ENCODE measurements around the gene MYH14. TPM values are rescaled to one million over a fixed set of nuclear protein-coding genes. Genes with fewer than 3 reads are reported as not detected.

Gene MYH14
- polyA plus RNA-seq, 1 of the 3 experiments (the other 2 are of a cell fraction), result 0.02 TPM

DNA sequence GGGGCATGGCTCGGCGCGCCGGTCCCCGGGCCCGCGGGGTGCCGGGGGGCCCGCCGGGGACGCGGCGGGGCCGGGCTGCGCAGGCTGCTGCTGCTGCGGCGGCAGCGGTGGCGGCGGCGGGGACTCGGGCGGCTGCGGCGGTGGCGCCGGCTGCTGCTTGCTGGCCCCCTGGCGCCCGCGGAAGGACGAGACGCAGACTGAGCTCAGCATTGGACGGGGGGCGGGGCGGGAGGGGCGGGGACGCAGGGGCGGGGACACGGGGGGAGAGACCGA lies 125.4 kb downstream of the MYH14 start:
- peak overlapping the region in 1 of 2 experiments; percentile 63; a peak in 1 of 4 replicates for H3K27ac ChIP-seq (ENCODE audit: low read depth in 2 of 2, low read length in 1 of 2)

DNA sequence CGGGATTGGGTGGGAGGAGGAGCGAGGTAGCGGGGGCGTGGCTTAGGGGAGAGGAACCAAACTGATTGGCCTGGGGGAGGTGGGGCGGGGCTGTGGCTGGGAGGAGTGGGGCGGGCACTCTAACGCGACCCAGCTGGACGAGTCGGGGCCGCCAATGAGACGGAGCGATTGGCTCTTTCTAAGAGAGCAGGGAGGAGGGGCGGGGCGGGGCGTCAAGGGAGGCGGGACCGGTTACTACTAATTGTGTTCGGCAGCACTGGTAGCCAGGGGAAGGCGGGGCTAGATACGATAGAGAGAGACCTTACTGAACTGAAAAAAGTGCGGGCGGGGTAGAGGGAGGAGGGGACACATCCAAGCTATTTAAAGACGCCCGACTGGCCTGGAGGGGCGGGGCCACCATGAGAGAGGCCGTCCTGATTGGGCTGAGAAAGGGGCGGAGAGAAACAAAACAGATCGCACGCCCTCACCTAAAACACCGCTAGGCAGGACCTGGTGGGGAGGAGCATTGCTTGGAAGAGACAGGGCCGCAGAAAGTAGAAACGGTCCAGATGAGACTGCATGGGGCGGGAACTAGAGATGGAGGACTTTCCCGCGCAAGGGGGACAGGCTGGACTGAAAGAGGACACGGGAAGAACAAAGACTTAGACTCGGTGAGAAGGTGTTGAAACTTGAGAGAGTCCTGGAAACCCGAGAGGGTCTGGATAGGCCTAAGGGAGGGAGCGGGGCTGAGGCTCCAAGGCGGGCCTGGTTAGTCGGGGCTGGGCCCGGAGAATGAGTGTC lies 125.9 kb downstream of the MYH14 start, which contains the start of gene KCNC3:
KCNC3 (minus strand) TSS at position 232 of the 780 bp plus-strand sequence. CDS start 295 bp downstream, outside the sequence.
- Histone ChIP-seq H3K4me2 (peak within 1 kb of the TSS; percentile 78), H3K36me3 (replicated peaks in 1 of 2; ENCODE audit: control insufficient read depth in 1 of 2, insufficient read depth in 2 of 2, low read length in 1 of 2) (no peaks in the 10 kb centered on the region), H3K27me3 (ENCODE audit: insufficient read depth) (peaks cover 16% of the 10 kb centered on the region; the same call in 1 of the 2 replicates), H3F3A (replicated peaks; ENCODE audit: insufficient read depth) (peaks cover 9% of the 10 kb centered on the region), H3K4me1 (ENCODE audit: control insufficient read depth in 1 of 2, insufficient read depth in 2 of 2, low read depth in 1 of 2, low read length in 1 of 2) (peaks cover 7 to 56% of the 10 kb centered on the region in 2 experiments; a peak in 2 of 4 replicates), H2AFZ (ENCODE audit: low read depth) (peak within 1 kb of the TSS; percentile 89), H3K79me2 (ENCODE audit: insufficient read depth) (no peaks in the 10 kb centered on the region), H3K27ac (ENCODE audit: low read depth in 2 of 2, low read length in 1 of 2) (peak within 1 kb of the TSS; percentile 75 to 86), H4K20me1 (ENCODE audit: insufficient read depth) (0 out of 2 replicates have a peak, but pooled peaks cover 3% of the 10 kb centered on the region), H3K4me3 (ENCODE audit: low read depth in 2 of 2, low read length in 1 of 2) (peak within 1 kb of the TSS; percentile 49 to 67), H3K9me3 (no peaks in the 10 kb centered on the region), H3K9ac (peak within 1 kb of the TSS; percentile 64; the same call in 1 of the 2 replicates), H3K9me2 (no peaks in the 10 kb centered on the region)
- 2% methylated on average over 43 of the region's 43 CpGs for WGBS (ENCODE audit: low lambda C conversion rate)
- POLR2A ChIA-PET, result interaction anchor here (0.8 to 1.0 kb wide), 2 partner anchors 14 to 17 kb away, joined by 3 to 9 read pairs; no protein-coding TSS in a partner anchor
- DNase-seq, result peak; percentile 95
- CTCF ChIA-PET, result interaction anchor here (0.7 to 2.1 kb wide), 11 partner anchors 13 to 281 kb away, joined by 3 to 17 read pairs (median 7); no protein-coding TSS in a partner anchor
- no peak for TF ChIP-seq FOXM1 (IDR thresholded peaks at IDR 0.05; ENCODE audit: low read depth)
- TF ChIP-seq SMC3 (IDR thresholded peaks at IDR 0.05; ENCODE audit: low read depth, low read length), result no peak
- TF ChIP-seq, protein P1, sequence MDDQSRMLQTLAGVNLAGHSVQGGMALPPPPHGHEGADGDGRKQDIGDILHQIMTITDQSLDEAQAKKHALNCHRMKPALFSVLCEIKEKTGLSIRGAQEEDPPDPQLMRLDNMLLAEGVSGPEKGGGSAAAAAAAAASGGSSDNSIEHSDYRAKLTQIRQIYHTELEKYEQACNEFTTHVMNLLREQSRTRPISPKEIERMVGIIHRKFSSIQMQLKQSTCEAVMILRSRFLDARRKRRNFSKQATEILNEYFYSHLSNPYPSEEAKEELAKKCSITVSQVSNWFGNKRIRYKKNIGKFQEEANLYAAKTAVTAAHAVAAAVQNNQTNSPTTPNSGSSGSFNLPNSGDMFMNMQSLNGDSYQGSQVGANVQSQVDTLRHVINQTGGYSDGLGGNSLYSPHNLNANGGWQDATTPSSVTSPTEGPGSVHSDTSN (IDR thresholded peaks at IDR 0.05), result peak; percentile 56
- TF ChIP-seq EP300 (IDR thresholded peaks at IDR 0.05; ENCODE audit: borderline replicate concordance in 1 of 2, low read depth in 1 of 2, low read length in 1 of 2), result no peak
- TF ChIP-seq SIN3A (IDR thresholded peaks at IDR 0.05; ENCODE audit: borderline replicate concordance, low read depth, low read length), result no peak
- no peak for TF ChIP-seq EZH2phosphoT487 (IDR thresholded peaks at IDR 0.05; ENCODE audit: borderline replicate concordance, low read depth)
- no peak for TF ChIP-seq NFIC (IDR thresholded peaks at IDR 0.05; ENCODE audit: borderline replicate concordance)
- TF ChIP-seq TAF1 (IDR thresholded peaks at IDR 0.05; ENCODE audit: borderline replicate concordance, low read depth, low read length), result no peak
- no peak for TF ChIP-seq YY1 (IDR thresholded peaks at IDR 0.05; ENCODE audit: low read depth)
- TF ChIP-seq MEF2A (IDR thresholded peaks at IDR 0.05; ENCODE audit: borderline replicate concordance, low read depth), result no peak
- no peak for TF ChIP-seq GABPA (IDR thresholded peaks at IDR 0.05; ENCODE audit: low read depth)
- TF ChIP-seq, protein P2, sequence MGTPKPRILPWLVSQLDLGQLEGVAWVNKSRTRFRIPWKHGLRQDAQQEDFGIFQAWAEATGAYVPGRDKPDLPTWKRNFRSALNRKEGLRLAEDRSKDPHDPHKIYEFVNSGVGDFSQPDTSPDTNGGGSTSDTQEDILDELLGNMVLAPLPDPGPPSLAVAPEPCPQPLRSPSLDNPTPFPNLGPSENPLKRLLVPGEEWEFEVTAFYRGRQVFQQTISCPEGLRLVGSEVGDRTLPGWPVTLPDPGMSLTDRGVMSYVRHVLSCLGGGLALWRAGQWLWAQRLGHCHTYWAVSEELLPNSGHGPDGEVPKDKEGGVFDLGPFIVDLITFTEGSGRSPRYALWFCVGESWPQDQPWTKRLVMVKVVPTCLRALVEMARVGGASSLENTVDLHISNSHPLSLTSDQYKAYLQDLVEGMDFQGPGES (IDR thresholded peaks at IDR 0.05; ENCODE audit: low read depth, low read length), result no peak
- TF ChIP-seq TEAD4 (IDR thresholded peaks at IDR 0.05; ENCODE audit: borderline replicate concordance, insufficient read depth), result no peak
- TF ChIP-seq MXI1 (IDR thresholded peaks at IDR 0.05; ENCODE audit: low read depth, low read length), result peak; percentile 82
- no peak for TF ChIP-seq FOXJ3 (CRISPR knock-in tag; IDR thresholded peaks at IDR 0.05)

More for the DNA sequence above, 125.4 kb downstream of the MYH14 start:
- Histone ChIP-seq H3K4me1 (ENCODE audit: control insufficient read depth in 1 of 2, insufficient read depth in 2 of 2, low read depth in 1 of 2, low read length in 1 of 2) (peaks cover 7 to 51% of the 10 kb centered on the region in 2 experiments; a peak in 2 of 4 replicates), H4K20me1 (ENCODE audit: insufficient read depth) (0 out of 2 replicates have a peak, but pooled peaks cover 3% of the 10 kb centered on the region), H3K27me3 (ENCODE audit: insufficient read depth) (peaks cover 16% of the 10 kb centered on the region; the same call in 1 of the 2 replicates), H3F3A (replicated peaks; ENCODE audit: insufficient read depth) (peaks cover 9% of the 10 kb centered on the region), H2AFZ (ENCODE audit: low read depth) (no peak overlapping the region), H3K9me2 (no peaks in the 10 kb centered on the region), H3K4me2 (no peak overlapping the region), H3K4me3 (ENCODE audit: low read depth in 2 of 2, low read length in 1 of 2) (peak overlapping the region in 1 of 2 experiments; percentile 45; a peak in 2 of 4 replicates), H3K79me2 (ENCODE audit: insufficient read depth) (no peaks in the 10 kb centered on the region), H3K9ac (no peak overlapping the region), H3K9me3 (no peaks in the 10 kb centered on the region), H3K36me3 (replicated peaks in 1 of 2; ENCODE audit: control insufficient read depth in 1 of 2, insufficient read depth in 2 of 2, low read length in 1 of 2) (no peaks in the 10 kb centered on the region)
- CTCF ChIA-PET, result interaction anchor here (0.7 to 2.1 kb wide), 11 partner anchors 10 to 281 kb away, joined by 3 to 17 read pairs (median 7); no protein-coding TSS in a partner anchor
- WGBS (ENCODE audit: low lambda C conversion rate), result 3% methylated on average over 20 of the region's 40 CpGs
- TF ChIP-seq SMC3 (IDR thresholded peaks at IDR 0.05; ENCODE audit: low read depth, low read length) (0 out of 2 replicates have a peak, but pooled peaks have one; percentile 2), NRF1 (IDR thresholded peaks at IDR 0.05; ENCODE audit: low read depth, low read length) (peak; percentile 22; the same call in 1 of the 2 replicates), RCOR1 (IDR thresholded peaks at IDR 0.05; ENCODE audit: low read length) (no peak), TAF1 (IDR thresholded peaks at IDR 0.05; ENCODE audit: borderline replicate concordance, low read depth, low read length) (peak; percentile 34; the same call in 1 of the 2 replicates), TCF12 (IDR thresholded peaks at IDR 0.05) (no peak), RXRA (IDR thresholded peaks at IDR 0.05; ENCODE audit: borderline replicate concordance, low read depth) (no peak), MXI1 (IDR thresholded peaks at IDR 0.05; ENCODE audit: low read depth, low read length) (no peak)
- TF ChIP-seq, protein P3, sequence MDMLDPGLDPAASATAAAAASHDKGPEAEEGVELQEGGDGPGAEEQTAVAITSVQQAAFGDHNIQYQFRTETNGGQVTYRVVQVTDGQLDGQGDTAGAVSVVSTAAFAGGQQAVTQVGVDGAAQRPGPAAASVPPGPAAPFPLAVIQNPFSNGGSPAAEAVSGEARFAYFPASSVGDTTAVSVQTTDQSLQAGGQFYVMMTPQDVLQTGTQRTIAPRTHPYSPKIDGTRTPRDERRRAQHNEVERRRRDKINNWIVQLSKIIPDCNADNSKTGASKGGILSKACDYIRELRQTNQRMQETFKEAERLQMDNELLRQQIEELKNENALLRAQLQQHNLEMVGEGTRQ (IDR thresholded peaks at IDR 0.05; ENCODE audit: borderline replicate concordance, low read depth, low read length), result no peak
- TF ChIP-seq, protein P2 (IDR thresholded peaks at IDR 0.05; ENCODE audit: low read depth, low read length), result no peak
- TF ChIP-seq, protein P4, sequence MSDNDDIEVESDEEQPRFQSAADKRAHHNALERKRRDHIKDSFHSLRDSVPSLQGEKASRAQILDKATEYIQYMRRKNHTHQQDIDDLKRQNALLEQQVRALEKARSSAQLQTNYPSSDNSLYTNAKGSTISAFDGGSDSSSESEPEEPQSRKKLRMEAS (IDR thresholded peaks at IDR 0.05; ENCODE audit: low read depth), result no peak
- POLR2A ChIA-PET, result interaction anchor here (0.8 to 1.0 kb wide), 2 partner anchors 13 to 17 kb away, joined by 3 to 9 read pairs; no protein-coding TSS in a partner anchor
- DNase-seq, result no peak

Data from SK-N-SH (cell line).